ENCODE data around the gene BCL11B. TPM values are rescaled to one million over a fixed set of nuclear protein-coding genes. Genes with fewer than 3 reads are reported as not detected.

Gene BCL11B
- total and polyA plus RNA-seq, 2 experiments from 2014 or later = 0.04 to 2.8 TPM

DNA sequence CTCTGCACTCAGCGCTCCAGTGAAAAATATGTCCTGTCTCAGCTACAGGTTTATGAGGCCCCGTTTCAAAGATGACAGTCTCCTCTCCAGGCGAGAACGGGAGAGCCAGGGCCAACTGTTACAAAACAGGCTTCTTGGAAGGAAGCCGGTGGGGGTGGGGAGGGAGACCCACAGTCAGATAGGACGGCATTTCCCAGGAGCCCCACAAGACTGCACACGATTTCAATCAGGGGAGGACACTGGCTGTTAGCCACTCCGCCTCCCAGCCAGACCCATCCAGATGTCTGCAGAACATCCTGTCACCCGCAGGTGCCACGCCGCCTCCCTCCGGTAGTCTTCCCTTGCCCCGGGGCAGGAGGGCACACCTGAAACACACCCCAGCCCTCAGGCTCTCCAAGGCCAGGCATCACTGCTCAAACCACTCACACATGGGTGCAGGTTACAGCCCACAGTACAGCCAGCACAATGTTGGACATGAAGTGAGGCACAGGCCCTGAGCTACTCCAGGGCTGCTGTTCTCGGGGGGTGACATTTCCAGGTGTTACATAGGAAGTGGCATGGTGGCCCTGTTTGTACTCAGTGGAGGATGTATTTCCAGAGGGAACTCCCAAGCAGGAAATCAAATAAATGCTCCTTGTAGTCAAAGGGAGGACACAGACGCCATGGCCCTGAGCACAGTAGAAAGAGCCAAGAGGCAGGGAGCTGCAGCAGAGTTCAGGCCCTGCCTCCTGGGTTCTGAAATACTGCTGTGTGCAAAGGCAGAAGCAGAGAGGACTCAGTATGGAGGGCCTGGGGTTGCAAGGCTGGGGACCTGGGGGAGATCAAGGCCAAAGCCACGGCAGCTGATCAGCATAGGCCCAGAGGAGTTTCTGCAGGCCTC, 138.1 kb downstream of the BCL11B start:
- H3K9me3 ChIP-seq (ENCODE audit: low read depth) = no peaks in the 10 kb centered on the region
- no peak overlapping the region for H3K27ac ChIP-seq
- no peaks in the 10 kb centered on the region for H3K4me1 ChIP-seq (ENCODE audit: low read depth)
- no peaks in the 10 kb centered on the region for H3K36me3 ChIP-seq
- H3K4me3 ChIP-seq = no peak overlapping the region
- DNase-seq (ENCODE audit: low read depth in 1 of 2, low spot score in 1 of 2) = no peak
- no peaks in the 10 kb centered on the region for H3K27me3 ChIP-seq
- TF ChIP-seq, protein P1, sequence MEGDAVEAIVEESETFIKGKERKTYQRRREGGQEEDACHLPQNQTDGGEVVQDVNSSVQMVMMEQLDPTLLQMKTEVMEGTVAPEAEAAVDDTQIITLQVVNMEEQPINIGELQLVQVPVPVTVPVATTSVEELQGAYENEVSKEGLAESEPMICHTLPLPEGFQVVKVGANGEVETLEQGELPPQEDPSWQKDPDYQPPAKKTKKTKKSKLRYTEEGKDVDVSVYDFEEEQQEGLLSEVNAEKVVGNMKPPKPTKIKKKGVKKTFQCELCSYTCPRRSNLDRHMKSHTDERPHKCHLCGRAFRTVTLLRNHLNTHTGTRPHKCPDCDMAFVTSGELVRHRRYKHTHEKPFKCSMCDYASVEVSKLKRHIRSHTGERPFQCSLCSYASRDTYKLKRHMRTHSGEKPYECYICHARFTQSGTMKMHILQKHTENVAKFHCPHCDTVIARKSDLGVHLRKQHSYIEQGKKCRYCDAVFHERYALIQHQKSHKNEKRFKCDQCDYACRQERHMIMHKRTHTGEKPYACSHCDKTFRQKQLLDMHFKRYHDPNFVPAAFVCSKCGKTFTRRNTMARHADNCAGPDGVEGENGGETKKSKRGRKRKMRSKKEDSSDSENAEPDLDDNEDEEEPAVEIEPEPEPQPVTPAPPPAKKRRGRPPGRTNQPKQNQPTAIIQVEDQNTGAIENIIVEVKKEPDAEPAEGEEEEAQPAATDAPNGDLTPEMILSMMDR (IDR thresholded peaks at IDR 0.05; ENCODE audit: low read depth, low read length) = no peak

DNA sequence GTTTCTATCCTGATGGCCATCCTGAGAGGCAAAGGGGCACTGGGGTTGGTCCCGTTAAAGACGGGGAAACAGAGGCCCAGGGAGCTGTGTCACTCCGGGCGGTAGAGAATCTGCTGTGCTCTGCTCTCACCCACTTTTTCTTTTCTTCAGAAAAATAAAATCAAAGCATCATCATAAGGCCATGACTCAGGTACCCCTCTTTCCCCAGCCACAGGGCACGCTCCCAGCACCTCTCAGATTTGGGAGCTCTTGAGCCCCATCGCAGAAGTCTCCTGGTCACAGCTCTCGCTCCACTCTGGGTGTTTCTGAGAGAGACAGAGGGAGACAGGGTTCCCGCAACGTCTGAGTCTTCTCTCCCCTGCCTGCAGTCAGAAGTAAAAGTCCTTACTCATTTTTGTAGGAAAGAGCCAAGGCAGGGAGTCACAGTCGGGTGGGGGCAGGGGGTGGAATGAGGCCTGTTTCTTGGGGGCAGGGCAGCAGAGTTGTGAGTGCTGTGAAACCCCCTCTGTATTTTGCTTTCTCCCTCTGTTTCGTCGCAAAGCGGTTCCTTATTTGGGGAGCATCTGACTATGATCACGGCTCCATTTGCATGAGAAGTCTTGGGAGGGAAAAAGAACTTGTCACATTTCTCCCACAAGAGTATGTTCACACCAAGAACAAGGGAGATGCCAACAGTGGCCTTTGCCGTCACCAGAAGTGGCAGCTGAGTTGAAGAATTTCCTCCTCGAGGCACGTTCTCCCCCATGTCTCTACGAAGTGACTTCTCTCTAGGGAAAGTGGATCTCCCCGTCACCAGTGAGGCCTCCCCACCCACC, 139.0 kb downstream of the BCL11B start:
- no peak overlapping the region for H3K4me3 ChIP-seq
- TF ChIP-seq, protein P1 (IDR thresholded peaks at IDR 0.05; ENCODE audit: low read depth, low read length) = no peak
- H3K36me3 ChIP-seq = no peaks in the 10 kb centered on the region
- H3K4me1 ChIP-seq (ENCODE audit: low read depth) = no peaks in the 10 kb centered on the region
- no peaks in the 10 kb centered on the region for H3K27me3 ChIP-seq
- no peaks in the 10 kb centered on the region for H3K9me3 ChIP-seq (ENCODE audit: low read depth)
- DNase-seq (ENCODE audit: low read depth in 1 of 2, low spot score in 1 of 2) = no peak
- H3K27ac ChIP-seq = no peak overlapping the region

DNA sequence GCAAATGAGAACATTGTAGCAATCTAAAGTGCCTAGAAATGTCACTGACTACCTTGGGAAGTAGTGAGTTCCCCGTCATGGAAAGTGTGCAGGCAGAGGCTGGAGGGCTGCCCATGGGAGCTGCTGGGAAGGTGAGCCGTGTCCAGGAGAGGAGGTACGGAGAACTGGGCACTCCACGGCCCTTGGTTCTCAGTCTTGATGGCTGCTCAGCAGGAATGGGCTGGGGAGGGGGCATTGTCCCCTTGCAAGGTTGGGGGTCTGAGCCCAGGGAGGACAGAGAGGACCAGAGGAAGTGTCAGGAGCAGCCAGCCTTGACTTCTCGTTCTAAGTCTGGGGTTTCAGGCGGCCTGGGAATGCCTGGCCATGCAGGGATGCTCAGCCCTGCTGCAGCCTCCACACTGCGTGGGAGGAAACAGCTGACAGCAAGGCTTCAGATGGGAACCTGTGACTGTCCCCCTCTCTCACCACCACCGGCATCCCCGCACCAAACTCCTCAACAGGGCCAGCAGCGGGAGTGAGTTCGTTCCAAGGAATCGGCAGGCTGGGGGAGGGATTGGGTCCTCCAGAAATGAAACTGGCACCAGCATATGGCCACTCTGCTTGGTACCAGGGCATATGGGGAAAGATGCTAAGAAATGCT, 140.2 kb downstream of the BCL11B start:
- Histone ChIP-seq H3K27ac (no peak overlapping the region), H3K36me3 (no peaks in the 10 kb centered on the region), H3K4me3 (no peak overlapping the region), H3K4me1 (ENCODE audit: low read depth) (no peaks in the 10 kb centered on the region), H3K27me3 (no peaks in the 10 kb centered on the region), H3K9me3 (ENCODE audit: low read depth) (no peaks in the 10 kb centered on the region)
- DNase-seq (ENCODE audit: low read depth in 1 of 2, low spot score in 1 of 2) = no peak
- TF ChIP-seq, protein P1 (IDR thresholded peaks at IDR 0.05; ENCODE audit: low read depth, low read length) = no peak

DNA sequence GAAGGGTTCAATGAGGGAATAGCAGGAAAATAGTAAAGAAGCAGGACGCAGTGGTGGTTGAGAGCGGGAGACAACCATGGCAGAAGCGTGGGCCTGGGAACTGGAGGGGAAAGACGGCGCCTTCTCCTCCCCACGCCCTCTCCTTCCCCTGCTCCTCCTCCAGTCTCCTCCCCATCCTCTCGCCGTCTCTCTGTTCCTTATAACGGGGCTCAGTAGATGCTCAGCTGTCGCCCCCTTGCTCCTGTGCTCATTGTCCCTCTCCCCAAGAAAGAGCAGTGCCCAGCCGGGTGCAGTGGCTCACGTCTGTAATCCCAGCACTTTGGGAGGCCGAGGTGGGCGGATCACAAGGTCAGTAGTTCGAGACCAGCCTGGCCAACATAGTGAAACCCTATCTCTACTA, 142.0 kb downstream of the BCL11B start:
- Histone ChIP-seq H3K4me3 (no peak overlapping the region), H3K27me3 (no peaks in the 10 kb centered on the region), H3K9me3 (ENCODE audit: low read depth) (no peaks in the 10 kb centered on the region), H3K36me3 (no peaks in the 10 kb centered on the region), H3K27ac (no peak overlapping the region), H3K4me1 (ENCODE audit: low read depth) (no peaks in the 10 kb centered on the region)
- TF ChIP-seq, protein P1 (IDR thresholded peaks at IDR 0.05; ENCODE audit: low read depth, low read length) = no peak
- DNase-seq (ENCODE audit: low read depth in 1 of 2, low spot score in 1 of 2) = no peak

DNA sequence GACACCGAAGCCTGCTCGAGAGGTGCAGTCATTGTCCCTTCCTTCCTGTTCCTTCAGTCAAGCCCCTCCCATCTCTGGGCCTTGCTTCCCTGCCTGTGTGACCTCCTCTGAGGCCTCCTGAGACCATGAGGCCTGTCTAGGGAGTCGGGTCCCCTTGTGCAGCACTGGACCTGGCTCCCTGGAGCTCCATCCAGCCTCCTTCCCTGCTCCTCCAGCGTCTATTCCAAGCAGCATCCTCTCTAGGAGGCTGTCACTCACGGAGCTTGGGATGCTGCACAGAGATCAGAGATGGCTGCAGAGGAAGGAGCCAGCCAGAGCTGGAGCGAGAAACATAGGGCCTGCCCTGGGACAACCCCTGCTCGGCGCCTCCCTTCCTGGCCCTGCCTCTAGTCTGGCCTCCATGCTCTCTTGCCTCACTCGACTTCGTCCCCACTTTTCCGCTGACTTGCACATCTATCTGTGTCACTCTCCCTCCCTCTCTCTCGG, 142.7 kb downstream of the BCL11B start:
- no peaks in the 10 kb centered on the region for H3K36me3 ChIP-seq
- no peak for DNase-seq (ENCODE audit: low read depth in 1 of 2, low spot score in 1 of 2)
- H3K4me3 ChIP-seq = no peak overlapping the region
- no peak overlapping the region for H3K27ac ChIP-seq
- H3K4me1 ChIP-seq (ENCODE audit: low read depth) = no peaks in the 10 kb centered on the region
- no peaks in the 10 kb centered on the region for H3K9me3 ChIP-seq (ENCODE audit: low read depth)
- H3K27me3 ChIP-seq = no peaks in the 10 kb centered on the region
- TF ChIP-seq, protein P1 (IDR thresholded peaks at IDR 0.05; ENCODE audit: low read depth, low read length) = no peak
